GM03348 (cell line): ENCODE measurements around the gene OR5I1.
"Not testable (repeated sequence)": the region's sequence is repeated elsewhere in the genome, so short reads cannot be mapped to it uniquely, and the experiment has no call there.

ENCODE experiments used
- DNase-seq: peaks from one replicate; pipeline ENCODE4 v3.0.0; 2012; ENCODE audit warnings: low spot score

Gene OR5I1

DNA sequence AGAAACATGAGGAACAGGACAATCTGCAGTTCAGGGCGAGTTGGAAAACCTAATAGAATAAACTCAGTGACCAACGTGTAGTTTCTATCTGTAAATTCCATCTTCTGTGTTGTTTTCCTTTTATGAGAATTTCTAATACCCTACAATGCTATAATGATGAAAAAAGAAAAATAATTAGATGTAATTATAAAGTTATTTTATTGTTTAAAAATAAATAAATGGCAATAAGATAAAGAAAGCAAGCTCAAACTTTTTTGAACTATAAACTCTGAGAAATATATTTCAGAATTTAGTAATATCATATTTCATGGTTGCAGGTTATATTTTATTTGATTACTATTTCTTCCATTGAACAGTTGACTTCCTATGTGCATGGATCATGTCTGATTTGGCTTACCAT lies at the start of gene OR5I1:
TSS of gene OR5I1 (minus strand) at position 101 of the 400 bp plus-strand sequence. CDS start at position 101, 0 bp downstream.
- DNase-seq = no peak

DNA sequence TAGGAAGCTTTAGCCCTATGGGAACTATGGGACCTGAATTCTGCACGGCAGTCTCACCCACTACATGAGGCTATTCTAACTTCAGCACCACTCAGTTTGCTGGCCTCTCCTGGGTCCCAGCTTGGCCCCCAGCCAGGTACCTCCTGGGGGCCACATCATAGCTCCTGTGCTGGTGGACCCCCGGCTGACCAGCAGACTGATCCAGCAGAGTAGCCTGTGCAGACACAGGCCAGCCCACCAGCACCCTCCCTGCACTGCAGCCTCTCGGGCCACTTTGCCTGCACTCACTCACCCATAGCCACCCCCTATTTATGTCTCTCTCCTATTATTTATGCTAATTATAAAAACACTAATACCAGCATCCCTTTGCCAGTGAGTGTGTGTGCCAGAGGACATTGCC lies 34.7 kb upstream of the OR5I1 start:
- no peak for DNase-seq

GRCh38 chr11:55969845-55970244 lies 33.6 kb upstream of the OR5I1 start, which contains the start of gene OR10AG1:
TSS of gene OR10AG1 (minus strand) at chr11:55969945. CDS start at chr11:55969907, 38 bp downstream.
- DNase-seq = no peak

DNA sequence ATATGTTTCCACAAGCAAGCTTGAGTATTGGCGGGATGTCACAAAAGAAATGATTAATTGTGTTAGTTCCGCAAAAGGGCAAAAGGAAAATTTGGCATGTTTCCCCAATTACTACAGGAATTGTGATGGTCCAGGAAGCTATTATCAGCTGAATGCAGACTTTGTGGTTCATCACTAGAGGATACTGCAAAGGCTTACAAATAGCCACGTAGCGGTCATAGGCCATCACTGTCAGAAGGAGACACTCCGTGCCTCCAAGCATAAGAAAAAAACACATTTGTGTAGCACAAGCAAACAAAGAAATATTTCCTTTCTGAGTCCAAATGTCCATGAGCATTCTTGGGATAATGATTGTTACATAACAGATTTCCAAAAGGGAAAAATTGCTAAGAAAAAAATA lies 31.7 kb upstream of the OR5I1 start:
- no peak for DNase-seq

DNA sequence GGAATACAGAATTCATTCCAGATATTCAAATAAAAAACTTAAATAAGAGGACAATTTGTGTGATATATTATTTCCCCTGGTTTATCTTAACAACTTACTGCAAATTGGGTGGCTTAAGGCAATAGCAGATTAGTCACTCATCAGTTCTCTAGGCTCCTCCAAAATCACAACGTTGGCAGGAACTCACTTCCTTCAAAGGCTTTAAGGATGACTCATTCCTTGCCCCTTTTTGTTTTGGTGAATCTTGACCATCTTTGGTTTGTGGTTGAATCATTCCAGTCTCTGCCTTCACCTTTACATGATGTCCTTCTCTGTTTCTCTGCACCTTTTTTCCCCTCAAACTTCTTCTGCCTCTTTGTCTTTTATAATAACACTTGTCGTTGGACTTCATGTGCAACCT lies 30.2 kb upstream of the OR5I1 start:
- DNase-seq = no peak

DNA sequence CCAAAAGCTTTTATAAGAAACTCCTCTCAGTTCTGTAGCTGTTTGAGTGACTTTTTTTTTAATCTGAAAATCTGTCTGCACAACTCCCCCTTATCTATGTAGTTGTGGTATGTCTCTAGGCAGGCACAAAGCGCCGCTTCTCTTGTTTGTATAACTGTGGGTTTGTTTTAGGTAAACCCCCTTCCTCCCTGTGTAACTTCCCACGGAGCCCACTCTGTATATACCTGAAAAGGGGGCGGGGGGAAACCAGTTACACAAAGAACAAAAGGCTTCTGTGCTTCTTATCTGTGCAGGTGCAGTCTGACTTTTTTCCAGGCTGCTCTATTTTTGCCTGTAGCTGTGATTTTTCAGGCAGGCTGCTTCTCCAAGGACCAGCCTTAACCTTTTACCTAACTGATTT lies 20.3 kb upstream of the OR5I1 start:
- DNase-seq = no peak

- DNase-seq = no peak
Measured at GRCh38 chr11:55949330-55949729, 13.1 kb upstream of the OR5I1 start.

DNA sequence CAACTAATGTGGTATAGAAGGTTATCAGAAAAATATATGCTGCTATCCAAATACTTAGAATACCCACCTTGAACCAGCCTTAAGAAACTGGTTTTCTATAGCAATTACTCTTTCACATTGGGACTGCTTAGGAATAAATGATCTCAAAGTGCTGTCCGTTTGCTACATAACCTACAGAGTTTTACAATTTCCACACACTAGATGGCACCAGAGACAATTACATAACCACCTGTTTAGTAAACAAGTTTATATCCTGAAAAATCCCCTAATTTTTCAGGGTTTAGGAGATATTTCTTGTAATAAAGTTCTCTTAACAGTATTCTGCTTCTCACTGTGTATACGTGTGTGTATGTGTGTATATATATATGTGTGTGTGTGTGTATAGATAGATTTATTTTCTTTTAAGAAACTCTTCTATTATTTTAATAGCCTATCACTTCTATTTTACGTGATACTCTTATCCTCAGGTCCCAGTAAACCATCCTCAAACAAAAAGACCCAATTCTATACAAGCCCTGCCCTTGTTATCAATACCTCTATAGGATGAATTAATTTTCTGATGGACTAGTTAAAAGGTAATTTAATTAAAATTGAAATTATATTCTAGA lies 6.7 kb upstream of the OR5I1 start:
- peak; percentile 30 for DNase-seq

DNA sequence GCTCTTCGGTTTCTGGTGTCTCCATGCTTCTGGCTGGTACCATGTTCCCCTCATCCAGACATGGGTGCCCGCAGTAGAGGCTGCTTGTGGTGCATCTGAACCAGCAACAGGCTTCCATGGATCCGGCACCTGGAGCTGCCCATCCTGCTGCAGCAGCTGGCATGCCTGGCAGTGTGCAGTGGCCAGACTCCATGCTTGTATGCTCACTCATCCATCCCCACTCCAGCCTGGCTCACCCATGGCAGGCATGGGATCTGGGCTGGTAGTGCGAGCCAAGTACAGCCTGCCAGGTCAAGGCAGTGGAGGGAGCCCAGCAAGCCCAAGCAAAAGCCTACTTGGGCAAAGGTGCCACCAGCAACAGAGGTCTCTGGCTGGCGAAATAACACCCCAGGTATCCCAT lies 15.7 kb downstream of the OR5I1 start:
- DNase-seq = no peak

DNA sequence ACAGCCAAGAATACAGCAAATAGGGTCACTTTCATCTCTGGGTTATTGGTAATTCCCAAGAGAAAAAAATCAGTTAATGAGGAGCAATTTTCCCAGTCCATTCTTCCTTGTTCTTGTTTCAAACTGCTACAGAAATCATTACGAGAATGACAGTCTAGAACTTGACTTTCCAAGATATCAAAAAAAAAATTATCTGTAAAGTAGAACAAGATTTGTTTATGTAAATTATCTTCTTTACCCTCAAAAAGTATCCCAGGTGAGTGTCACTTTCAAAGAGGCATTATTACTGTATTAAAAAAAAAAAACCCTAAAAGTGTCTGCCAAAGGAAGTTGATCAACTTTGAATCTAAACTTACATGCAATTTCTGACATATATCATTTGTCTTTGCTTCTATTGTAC lies 21.7 kb downstream of the OR5I1 start, which contains the start of gene OR5W2:
TSS of gene OR5W2 (minus strand) at position 101 of the 400 bp plus-strand sequence. CDS start at position 101, 0 bp downstream.
- no peak for DNase-seq

DNA sequence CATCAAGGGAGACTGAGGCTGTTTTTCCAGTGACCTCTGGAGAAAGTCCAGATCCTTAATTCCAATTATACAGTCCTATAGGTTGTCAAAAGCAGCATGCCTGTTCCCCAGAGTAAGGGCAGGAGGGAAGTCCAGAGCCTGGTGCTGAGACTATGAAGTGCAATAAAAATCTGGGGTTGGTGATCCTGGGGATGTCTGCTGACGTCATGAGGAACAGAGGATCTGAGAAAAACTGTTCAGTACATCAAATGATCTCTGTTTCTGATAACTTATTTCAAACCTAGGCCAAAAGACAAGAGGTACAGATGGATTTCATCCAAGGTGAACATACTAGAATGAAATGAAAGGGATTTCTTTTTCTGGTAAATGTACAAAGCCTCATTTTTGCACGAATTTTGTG lies 33.9 kb downstream of the OR5I1 start:
- no peak for DNase-seq

DNA sequence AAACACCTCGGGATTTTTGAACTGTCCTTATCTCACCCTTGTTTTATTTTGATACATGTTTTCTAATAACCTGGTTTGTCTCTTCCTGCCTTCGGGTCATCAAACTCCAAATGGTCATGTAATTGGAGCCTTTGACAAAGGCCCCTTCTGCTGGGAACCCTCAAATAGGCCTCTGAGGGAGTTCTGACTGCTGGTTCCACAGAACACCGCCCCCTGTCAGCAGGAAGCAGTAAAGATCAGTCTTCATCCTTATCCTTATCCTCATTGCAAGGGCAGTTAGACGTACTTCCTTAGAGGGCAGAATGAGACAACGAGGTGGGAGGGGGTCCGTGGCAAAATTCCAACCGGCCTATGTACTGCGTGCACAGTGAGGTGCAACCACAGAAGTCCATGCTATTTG lies 41.0 kb downstream of the OR5I1 start:
- no peak for DNase-seq

GRCh38 chr11:55885481-55885880 lies 50.7 kb downstream of the OR5I1 start:
- not testable (repeated sequence) for DNase-seq
